Astrocyte (in vitro differentiated cells and primary cell): Measurements from ENCODE around the gene TNIK. TPM values are rescaled to one million over a fixed set of nuclear protein-coding genes. Genes with fewer than 3 reads are reported as not detected.

Experiments used
- DNase-seq: peaks from one replicate; pipeline ENCODE4 v3.0.0-alpha.2; 2010; ENCODE audit warnings: low read depth
- FAIRE-seq: peaks from 2 replicates; lab custom pipeline; 2011; peaks lifted over from hg19 to GRCh38; lab: Jason Lieb, UNC
- H2AFZ ChIP-seq: 2 replicates; pipeline ENCODE4 v1.6.0; 2012; ENCODE audit warnings: low read depth, low read length, inconsistent platforms
- H3K27ac ChIP-seq: 2 replicates; pipeline ENCODE4 v1.5.1; 2011; ENCODE audit warnings: low read depth, low read length, inconsistent platforms
- H3K27me3 ChIP-seq: 2 replicates; pipeline ENCODE4 v1.6.0; 2011; ENCODE audit warnings: low read length, inconsistent platforms; ENCODE audit not compliant: insufficient read depth
- H3K36me3 ChIP-seq: 2 replicates; pipeline ENCODE4 v1.5.1; 2011; ENCODE audit warnings: low read length, inconsistent platforms; ENCODE audit not compliant: insufficient read depth
- H3K4me1 ChIP-seq: 2 replicates; pipeline ENCODE4 v1.5.1; 2011; ENCODE audit warnings: low read length, inconsistent platforms; ENCODE audit not compliant: insufficient read depth
- H3K4me2 ChIP-seq: 2 replicates; pipeline ENCODE4 v1.6.0; 2012; ENCODE audit warnings: low read length, inconsistent platforms
- H3K4me3 ChIP-seq: 2 replicates; pipeline ENCODE4 v1.5.1; 2011; ENCODE audit warnings: low read depth, mild to moderate bottlenecking, low read length, inconsistent platforms; ENCODE audit not compliant: insufficient read depth
- H3K79me2 ChIP-seq: 2 replicates; pipeline ENCODE4 v1.6.0; 2012; ENCODE audit warnings: mild to moderate bottlenecking, low read length, inconsistent platforms; ENCODE audit not compliant: insufficient read depth
- H3K9ac ChIP-seq: 2 replicates; pipeline ENCODE4 v1.6.0; 2012; ENCODE audit warnings: mild to moderate bottlenecking, low read length, inconsistent platforms
- H3K9me3 ChIP-seq: 2 replicates; pipeline ENCODE4 v1.5.1; 2012; ENCODE audit warnings: low read depth, mild to moderate bottlenecking, low read length, inconsistent platforms; ENCODE audit not compliant: insufficient read depth
- H4K20me1 ChIP-seq: 2 replicates; pipeline ENCODE4 v1.6.0; 2012; ENCODE audit warnings: low read length, inconsistent platforms; ENCODE audit not compliant: insufficient read depth
- H3K27ac Mint-ChIP-seq: one replicate; pipeline ENCODE4 v1.8.0; 2021; ENCODE audit warnings: mild to moderate bottlenecking, mixed read lengths; ENCODE audit not compliant: unreplicated experiment
- H3K27me3 Mint-ChIP-seq: one replicate; pipeline ENCODE4 v1.8.0; 2021; ENCODE audit warnings: low read depth, mixed read lengths; ENCODE audit not compliant: unreplicated experiment
- H3K36me3 Mint-ChIP-seq: one replicate; pipeline ENCODE4 v1.8.0; 2021; ENCODE audit warnings: low read depth, mixed read lengths; ENCODE audit not compliant: unreplicated experiment
- H3K4me1 Mint-ChIP-seq: one replicate; pipeline ENCODE4 v1.8.0; 2021; ENCODE audit warnings: low read depth, mixed read lengths; ENCODE audit not compliant: unreplicated experiment
- H3K4me3 Mint-ChIP-seq: one replicate; pipeline ENCODE4 v1.8.0; 2021; ENCODE audit warnings: mild to moderate bottlenecking, moderate library complexity, mixed read lengths; ENCODE audit not compliant: unreplicated experiment
- H3K9me3 Mint-ChIP-seq: one replicate; pipeline ENCODE4 v1.8.0; 2021; ENCODE audit warnings: mild to moderate bottlenecking, mixed read lengths; ENCODE audit not compliant: unreplicated experiment
- CTCF ChIP-seq: IDR thresholded peaks from 2 replicates; pipeline ENCODE4 v1.5.1; 2011; ENCODE audit warnings: low read depth, mild to moderate bottlenecking, inconsistent platforms, low read length, moderate library complexity; ENCODE audit not compliant: insufficient read depth
- EZH2 ChIP-seq: IDR thresholded peaks from 2 replicates; pipeline ENCODE4 v1.6.1; 2012; ENCODE audit warnings: mild to moderate bottlenecking, low read length, inconsistent platforms; ENCODE audit not compliant: insufficient read depth
- total RNA-seq: library from RNA; stranded (reverse); gene quantifications from 2 replicates; pipeline ENCODE4 v1.2.1, GENCODE V29; 2021

TNIK gene
- total RNA-seq, 1 donor from 2014 or later: 70.0 TPM

- Mint-ChIP-seq H3K9me3 (no peaks in the 10 kb centered on the region), H3K36me3 (peaks cover 2% of the 10 kb centered on the region), H3K27me3 (no peaks in the 10 kb centered on the region), H3K4me3 (no peak overlapping the region), H3K27ac (no peak overlapping the region), H3K4me1 (peaks cover 42% of the 10 kb centered on the region)
- H3K27me3 ChIP-seq: no peaks in the 10 kb centered on the region
- H3K4me1 ChIP-seq: peaks cover 23% of the 10 kb centered on the region
- H3K4me3 ChIP-seq: no peak overlapping the region
- H3K9me3 ChIP-seq: no peaks in the 10 kb centered on the region
- H2AFZ ChIP-seq: no peak overlapping the region
- TF ChIP-seq CTCF (no peak), EZH2 (no peak)
- no peaks in the 10 kb centered on the region for H3K36me3 ChIP-seq
- no peak for DNase-seq
- no peak for FAIRE-seq
- H3K9ac ChIP-seq: no peak overlapping the region
- peaks cover 12% of the 10 kb centered on the region for H3K79me2 ChIP-seq
- no peak overlapping the region for H3K27ac ChIP-seq
- no peaks in the 10 kb centered on the region for H4K20me1 ChIP-seq
- no peak overlapping the region for H3K4me2 ChIP-seq
Measured at GRCh38 chr3:171412054-171412453, 48.2 kb downstream of the TNIK start.

GRCh38 chr3:171410186-171410585, 50.0 kb downstream of the TNIK start:
- Histone ChIP-seq H3K27me3 (no peaks in the 10 kb centered on the region), H3K4me3 (no peak overlapping the region), H3K27ac (no peak overlapping the region), H3K4me1 (peaks cover 19% of the 10 kb centered on the region), H2AFZ (no peak overlapping the region), H3K9ac (no peak overlapping the region), H3K36me3 (no peaks in the 10 kb centered on the region), H3K79me2 (peaks cover 20% of the 10 kb centered on the region), H3K9me3 (no peaks in the 10 kb centered on the region), H3K4me2 (no peak overlapping the region), H4K20me1 (no peaks in the 10 kb centered on the region)
- FAIRE-seq: no peak
- Mint-ChIP-seq H3K36me3 (peaks cover 5% of the 10 kb centered on the region), H3K27ac (no peak overlapping the region), H3K27me3 (no peaks in the 10 kb centered on the region), H3K9me3 (no peaks in the 10 kb centered on the region), H3K4me1 (peaks cover 36% of the 10 kb centered on the region), H3K4me3 (no peak overlapping the region)
- TF ChIP-seq EZH2 (no peak), CTCF (no peak)
- no peak for DNase-seq

DNA sequence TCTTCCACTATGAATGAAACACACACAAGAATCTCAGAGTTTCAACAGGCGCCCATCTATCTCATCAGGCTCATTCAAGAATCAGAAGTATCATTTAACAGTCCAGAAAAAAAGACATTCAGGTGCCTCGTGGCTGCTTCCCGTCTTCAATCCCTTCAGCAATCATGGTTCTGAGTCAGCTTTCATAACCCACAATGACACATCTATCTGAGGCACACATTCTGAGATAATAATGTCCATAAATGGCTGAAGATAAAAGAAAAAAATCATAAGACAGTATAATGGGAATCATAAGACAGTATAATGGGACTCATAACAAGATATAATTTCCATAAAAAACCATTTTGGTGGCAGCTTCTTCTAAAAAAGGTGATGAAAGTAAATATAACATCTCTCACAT, 52.4 kb downstream of the TNIK start:
- H3K4me3 Mint-ChIP-seq: no peak overlapping the region
- no peak for TF ChIP-seq EZH2
- no peak for TF ChIP-seq CTCF
- no peak overlapping the region for H2AFZ ChIP-seq
- H3K4me1 Mint-ChIP-seq: peaks cover 33% of the 10 kb centered on the region
- FAIRE-seq: peak; percentile 75
- H3K4me1 ChIP-seq: peaks cover 15% of the 10 kb centered on the region
- H3K36me3 ChIP-seq: no peaks in the 10 kb centered on the region
- H4K20me1 ChIP-seq: no peaks in the 10 kb centered on the region
- no peaks in the 10 kb centered on the region for H3K9me3 Mint-ChIP-seq
- no peak overlapping the region for H3K9ac ChIP-seq
- H3K79me2 ChIP-seq: peaks cover 15% of the 10 kb centered on the region
- no peaks in the 10 kb centered on the region for H3K27me3 Mint-ChIP-seq
- H3K36me3 Mint-ChIP-seq: peaks cover 7% of the 10 kb centered on the region
- peak overlapping the region; percentile 16 for H3K27ac Mint-ChIP-seq
- H3K27ac ChIP-seq: no peak overlapping the region
- H3K4me2 ChIP-seq: peak overlapping the region; percentile 7
- no peaks in the 10 kb centered on the region for H3K9me3 ChIP-seq
- no peaks in the 10 kb centered on the region for H3K27me3 ChIP-seq
- H3K4me3 ChIP-seq: no peak overlapping the region
- DNase-seq: peak; percentile 85
